Lower leg skin (tissue), 3 donors: ENCODE measurements around the gene PPP1R26.

Source experiments
- CTCF ChIP-seq, 3 donors: fragments of 450-650 bp; IDR thresholded peaks; one replicate each; pipeline ENCODE4 v1.5.1; 2016; ENCODE audit warnings: antibody characterized with exemption in 3 of 3, mild to moderate bottlenecking in 3 of 3, moderate library complexity in 2 of 3
- POLR2A ChIP-seq, 2 donors: fragments of 450-650 bp; IDR thresholded peaks; one replicate each; pipeline ENCODE4 v1.6.1; 2016 to 2017; ENCODE audit warnings: antibody characterized with exemption in 2 of 2, mild to moderate bottlenecking in 1 of 2, moderate library complexity in 1 of 2

GRCh38 chr9:135499326-135500070, 19.9 kb downstream of the PPP1R26 start:
- TF ChIP-seq POLR2A (IDR thresholded peaks at IDR 0.05) (no peak), CTCF (IDR thresholded peaks at IDR 0.05) (no peak)
